Fibroblast of lung (primary cell): ENCODE results near the gene ANO6. TPM values are rescaled to one million over a fixed set of nuclear protein-coding genes. Genes with fewer than 3 reads are reported as not detected.

Experiments used
- DNase-seq, 2 donors: peaks; one replicate each; pipeline versions ENCODE4 v3.0.0 to v3.0.0-alpha.2; 2010; ENCODE audit warnings: low read depth in 2 of 2
- H2AFZ ChIP-seq: 2 replicates; pipeline ENCODE4 v1.5.1; 2012; ENCODE audit warnings: low read length, control low read depth, inconsistent platforms
- H3K27ac ChIP-seq: 2 replicates; pipeline ENCODE4 v1.5.1; 2011; ENCODE audit warnings: low read length, control low read depth; ENCODE audit not compliant: insufficient read depth
- H3K27me3 ChIP-seq: 2 replicates; pipeline ENCODE4 v1.5.1; 2011; ENCODE audit warnings: mild to moderate bottlenecking, low read length; ENCODE audit not compliant: control insufficient read depth, insufficient read depth
- H3K36me3 ChIP-seq: 2 replicates; pipeline ENCODE4 v1.5.1; 2011; ENCODE audit warnings: low read length; ENCODE audit not compliant: control insufficient read depth, insufficient read depth
- H3K4me1 ChIP-seq: 2 replicates; pipeline ENCODE4 v1.5.1; 2011; ENCODE audit warnings: low read length; ENCODE audit not compliant: control insufficient read depth, insufficient read depth; ENCODE audit errors: extremely low read depth
- H3K4me2 ChIP-seq: 2 replicates; pipeline ENCODE4 v1.5.1; 2011; ENCODE audit warnings: low read length, control low read depth; ENCODE audit not compliant: insufficient read depth; ENCODE audit errors: extremely low read depth
- H3K4me3 ChIP-seq, 4 experiments: fragments of 200-600 bp in 1 of 4; sonication (generic) in 1 of 4; replicated peaks in 1 of 4; 2 replicates each; pipeline ENCODE4 v1.5.1; 2011 to 2016; ENCODE audit warnings: low read length in 4 of 4, low read depth in 3 of 4, mild to moderate bottlenecking in 3 of 4, control low read depth in 2 of 4, inconsistent platforms in 1 of 4, mixed read lengths in 1 of 4; ENCODE audit not compliant: insufficient read depth in 1 of 4; ENCODE audit errors: control extremely low read depth in 1 of 4
- H3K79me2 ChIP-seq: 2 replicates; pipeline ENCODE4 v1.5.1; 2012; ENCODE audit warnings: mild to moderate bottlenecking, low read length, inconsistent platforms; ENCODE audit not compliant: control insufficient read depth, insufficient read depth
- H3K9ac ChIP-seq: 2 replicates; pipeline ENCODE4 v1.5.1; 2011; ENCODE audit warnings: mild to moderate bottlenecking, low read length, control low read depth; ENCODE audit not compliant: insufficient read depth
- H3K9me3 ChIP-seq: 2 replicates; pipeline ENCODE4 v1.5.1; 2012; ENCODE audit warnings: low read depth, low read length; ENCODE audit not compliant: control insufficient read depth, insufficient read depth
- H4K20me1 ChIP-seq: 2 replicates; pipeline ENCODE4 v1.5.1; 2011; ENCODE audit warnings: low read length; ENCODE audit not compliant: control insufficient read depth, insufficient read depth; ENCODE audit errors: extremely low read depth
- EZH2 ChIP-seq: IDR thresholded peaks from 2 replicates; pipeline ENCODE4 v1.5.1; 2012; ENCODE audit warnings: low read length, control low read depth, mild to moderate bottlenecking; ENCODE audit errors: missing control alignments
- polyA plus RNA-seq, 2 donors: library from polyadenylated mRNA; depleted of rRNA in 1 of 2; stranded (reverse) in 1 of 2; unstranded in 1 of 2; fragments of >200 nt; gene quantifications; 2 replicates each; pipeline ENCODE4 v1.2.1, GENCODE V29; 2011 to 2012; ENCODE audit warnings: missing spikeins in 1 of 2
- total RNA-seq: library from RNA; depleted of rRNA; stranded (reverse); fragments of >200 nt; gene quantifications from 2 replicates; pipeline ENCODE4 v1.2.1, GENCODE V29; 2014
- TF ChIP-seq, protein P1 (sequence below), 2 donors: IDR thresholded peaks in 1 of 2; conservative IDR thresholded peaks in 1 of 2; 1 replicate in 1 of 2; 2 replicates in 1 of 2; pipeline ENCODE4 v1.5.1; 2011 to 2012; ENCODE audit warnings: low read length in 2 of 2, control low read depth in 1 of 2, inconsistent platforms in 1 of 2, low read depth in 1 of 2, mild to moderate bottlenecking in 1 of 2

ANO6 gene
- total and polyA plus RNA-seq, 2 donors (not counting 1 experiment from before 2014, with no cell fraction given) = 59.1 to 69.1 TPM

DNA sequence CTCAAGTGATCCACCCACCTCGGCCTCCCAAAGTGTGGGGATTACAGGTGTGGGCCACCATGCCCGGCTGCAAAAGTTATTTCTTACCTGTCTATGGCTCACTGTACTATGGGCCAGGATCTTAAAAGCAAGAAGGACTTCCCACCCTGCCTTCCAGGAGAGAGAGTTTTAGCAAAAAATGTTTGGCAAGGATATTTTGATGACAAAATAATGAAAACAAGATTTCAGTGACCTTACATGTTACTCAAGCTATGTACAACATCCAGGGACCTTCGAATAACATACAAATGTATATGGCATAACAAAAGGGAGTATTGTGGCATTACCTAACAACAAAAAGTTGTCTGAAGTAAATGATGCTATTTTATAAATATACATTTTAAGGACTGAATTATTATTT, 55.1 kb downstream of the ANO6 start:
- Histone ChIP-seq H3K4me2 (no peak overlapping the region), H3K27ac (no peak overlapping the region), H3K9ac (no peak overlapping the region), H3K9me3 (no peaks in the 10 kb centered on the region), H4K20me1 (no peaks in the 10 kb centered on the region), H2AFZ (no peak overlapping the region), H3K79me2 (peaks cover 11% of the 10 kb centered on the region), H3K4me1 (peaks cover 17% of the 10 kb centered on the region), H3K4me3 (no peak overlapping the region), H3K27me3 (no peaks in the 10 kb centered on the region), H3K36me3 (no peaks in the 10 kb centered on the region)
- TF ChIP-seq, protein P1, sequence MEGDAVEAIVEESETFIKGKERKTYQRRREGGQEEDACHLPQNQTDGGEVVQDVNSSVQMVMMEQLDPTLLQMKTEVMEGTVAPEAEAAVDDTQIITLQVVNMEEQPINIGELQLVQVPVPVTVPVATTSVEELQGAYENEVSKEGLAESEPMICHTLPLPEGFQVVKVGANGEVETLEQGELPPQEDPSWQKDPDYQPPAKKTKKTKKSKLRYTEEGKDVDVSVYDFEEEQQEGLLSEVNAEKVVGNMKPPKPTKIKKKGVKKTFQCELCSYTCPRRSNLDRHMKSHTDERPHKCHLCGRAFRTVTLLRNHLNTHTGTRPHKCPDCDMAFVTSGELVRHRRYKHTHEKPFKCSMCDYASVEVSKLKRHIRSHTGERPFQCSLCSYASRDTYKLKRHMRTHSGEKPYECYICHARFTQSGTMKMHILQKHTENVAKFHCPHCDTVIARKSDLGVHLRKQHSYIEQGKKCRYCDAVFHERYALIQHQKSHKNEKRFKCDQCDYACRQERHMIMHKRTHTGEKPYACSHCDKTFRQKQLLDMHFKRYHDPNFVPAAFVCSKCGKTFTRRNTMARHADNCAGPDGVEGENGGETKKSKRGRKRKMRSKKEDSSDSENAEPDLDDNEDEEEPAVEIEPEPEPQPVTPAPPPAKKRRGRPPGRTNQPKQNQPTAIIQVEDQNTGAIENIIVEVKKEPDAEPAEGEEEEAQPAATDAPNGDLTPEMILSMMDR (conservative IDR thresholded peaks at IDR 0.05 in 1 of 2, IDR thresholded peaks at IDR 0.05 in 1 of 2; ENCODE audit: low read depth in 1 of 2, low read length in 2 of 2) = no peak
- TF ChIP-seq EZH2 = no peak
- no peak for DNase-seq

DNA sequence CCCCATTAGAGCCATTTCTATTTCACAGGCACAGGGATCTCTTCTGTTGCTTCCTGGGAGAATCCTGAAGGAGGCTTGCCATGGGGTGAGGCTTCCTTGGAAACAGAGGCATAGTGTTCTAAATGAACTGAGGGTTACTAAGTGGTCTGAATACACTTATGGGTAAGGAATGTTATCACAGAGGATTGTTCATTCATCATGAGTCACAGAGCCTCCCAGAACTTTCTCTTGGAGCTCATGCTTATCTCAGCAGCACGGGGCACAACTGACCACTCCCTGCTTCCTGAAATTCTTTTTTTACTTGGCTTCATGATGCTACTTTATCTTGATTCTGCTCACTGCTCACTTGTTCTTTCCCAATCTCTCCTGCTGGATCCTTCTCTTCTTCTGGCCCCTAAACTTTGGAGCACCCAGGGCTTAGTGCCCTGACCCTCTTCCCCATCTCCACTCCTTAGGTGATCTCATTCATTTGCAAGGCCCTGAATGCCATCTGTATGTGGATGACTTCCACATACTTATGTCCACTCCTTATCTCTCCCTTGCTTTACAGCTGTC, 57.9 kb downstream of the ANO6 start:
- H4K20me1 ChIP-seq = no peaks in the 10 kb centered on the region
- no peaks in the 10 kb centered on the region for H3K36me3 ChIP-seq
- H3K79me2 ChIP-seq = peaks cover 17% of the 10 kb centered on the region
- no peak overlapping the region for H3K9ac ChIP-seq
- no peaks in the 10 kb centered on the region for H3K9me3 ChIP-seq
- TF ChIP-seq EZH2 = no peak
- TF ChIP-seq, protein P1 (conservative IDR thresholded peaks at IDR 0.05 in 1 of 2, IDR thresholded peaks at IDR 0.05 in 1 of 2; ENCODE audit: low read depth in 1 of 2, low read length in 2 of 2) = no peak
- no peak overlapping the region for H3K4me3 ChIP-seq
- peak overlapping the region; percentile 83 for H3K27ac ChIP-seq
- H3K4me2 ChIP-seq = peak overlapping the region; percentile 42
- DNase-seq = peak; percentile 89 to 99
- H2AFZ ChIP-seq = no peak overlapping the region
- H3K27me3 ChIP-seq = no peaks in the 10 kb centered on the region
- H3K4me1 ChIP-seq = peaks cover 14% of the 10 kb centered on the region

DNA sequence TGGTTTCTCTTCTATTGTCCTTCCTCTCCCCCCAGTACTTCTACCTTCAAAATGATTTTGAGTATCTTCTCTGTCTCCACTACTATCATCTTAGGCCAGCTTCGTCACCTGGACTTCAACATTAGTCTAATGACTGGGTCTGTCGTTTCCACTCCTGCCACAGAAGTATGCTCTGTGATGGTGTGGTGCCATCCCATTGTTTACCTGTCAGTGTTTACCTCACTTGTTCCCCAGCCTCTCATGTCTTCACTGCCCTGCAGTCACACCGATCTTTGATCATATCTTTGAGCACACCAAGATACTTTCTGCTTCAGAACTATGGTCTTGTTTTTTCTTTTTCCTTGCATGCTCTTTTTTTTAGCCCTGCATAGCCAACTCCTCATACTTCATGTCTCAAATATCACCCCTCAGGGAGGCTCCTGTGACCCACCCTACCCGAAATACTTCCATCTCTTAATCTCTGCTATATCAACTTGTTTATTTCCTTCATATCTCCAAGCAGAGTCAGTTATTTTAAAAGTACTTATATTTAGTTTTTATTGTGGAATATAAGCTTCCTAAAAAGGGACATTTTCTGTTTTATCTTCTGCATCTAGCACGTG, 60.4 kb downstream of the ANO6 start:
- no peak for DNase-seq
- Histone ChIP-seq H3K9ac (no peak overlapping the region), H3K79me2 (peaks cover 14% of the 10 kb centered on the region), H2AFZ (no peak overlapping the region), H3K4me2 (no peak overlapping the region), H3K27me3 (no peaks in the 10 kb centered on the region), H3K4me1 (peaks cover 8% of the 10 kb centered on the region), H3K36me3 (no peaks in the 10 kb centered on the region), H3K27ac (no peak overlapping the region), H4K20me1 (no peaks in the 10 kb centered on the region), H3K4me3 (no peak overlapping the region), H3K9me3 (no peaks in the 10 kb centered on the region)
- TF ChIP-seq, protein P1 (conservative IDR thresholded peaks at IDR 0.05 in 1 of 2, IDR thresholded peaks at IDR 0.05 in 1 of 2; ENCODE audit: low read depth in 1 of 2, low read length in 2 of 2) = no peak
- TF ChIP-seq EZH2 = no peak
